Liver (tissue), 3 donors: Measurements from ENCODE around the gene SGSH.

Source experiments
- EGR1 ChIP-seq, 2 donors: IDR thresholded peaks; 2 replicates each; pipeline ENCODE4 v1.6.1; 2016 to 2018; ENCODE audit warnings: antibody characterized with exemption in 2 of 2, low read depth in 2 of 2
- HNF4G ChIP-seq: IDR thresholded peaks from 2 replicates; pipeline ENCODE4 v1.6.1; 2016; ENCODE audit warnings: antibody characterized with exemption
- JUND ChIP-seq, 2 donors: IDR thresholded peaks; 2 replicates each; pipeline ENCODE4 v1.6.1; 2016; ENCODE audit warnings: antibody characterized with exemption in 2 of 2
- RAD21 ChIP-seq, 2 donors: IDR thresholded peaks; 2 replicates each; pipeline ENCODE4 v1.6.1; 2016; ENCODE audit warnings: antibody characterized with exemption in 2 of 2, mild to moderate bottlenecking in 2 of 2
- SP1 ChIP-seq: IDR thresholded peaks from 2 replicates; pipeline ENCODE4 v1.6.1; 2018; ENCODE audit warnings: antibody characterized with exemption, mild to moderate bottlenecking
- TAF1 ChIP-seq: conservative IDR thresholded peaks from 2 replicates; pipeline ENCODE4 v1.6.1; 2016; ENCODE audit warnings: antibody characterized with exemption, mild to moderate bottlenecking
- TF ChIP-seq, protein P1 (sequence below): fragments of 150-350 bp; IDR thresholded peaks from 2 replicates; pipeline ENCODE4 v1.5.1; 2017; ENCODE audit warnings: improper control_type of control experiment, low read depth, low read length; ENCODE audit not compliant: missing input control
- TF ChIP-seq, protein P2 (sequence below): IDR thresholded peaks from 2 replicates; pipeline ENCODE4 v1.6.1; 2016; ENCODE audit warnings: antibody characterized with exemption
- TF ChIP-seq, protein P3 (sequence below): IDR thresholded peaks from 2 replicates; pipeline ENCODE4 v1.6.1; 2016; ENCODE audit warnings: antibody characterized with exemption
- TF ChIP-seq, protein P4 (sequence below): IDR thresholded peaks from 2 replicates; pipeline ENCODE4 v1.6.1; 2016; ENCODE audit warnings: antibody characterized with exemption, mild to moderate bottlenecking
- donor health status: healthy.
- donor health status: healthy.

DNA sequence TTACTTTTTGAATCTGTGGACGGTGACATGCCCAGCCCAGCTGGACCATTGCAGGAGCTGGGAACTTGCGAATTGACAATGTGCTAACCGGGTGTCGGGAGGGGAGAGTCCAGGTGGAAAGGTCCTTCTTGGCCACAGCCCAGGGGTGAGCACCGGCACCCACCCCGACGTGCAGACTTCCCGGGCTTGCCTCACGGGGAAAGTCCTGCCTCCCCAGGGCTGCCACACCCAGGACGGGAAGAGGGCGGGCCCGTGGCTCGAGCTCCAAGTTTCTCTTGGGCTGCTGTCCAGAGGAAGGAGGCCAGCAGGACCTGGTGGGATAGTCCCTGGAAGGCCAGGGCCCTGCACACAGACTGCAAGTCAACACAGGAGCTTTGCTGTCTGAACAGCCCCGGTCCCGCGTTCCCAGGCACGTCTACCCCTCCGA lies 32.6 kb downstream of the SGSH start:
- TF ChIP-seq, protein P1, sequence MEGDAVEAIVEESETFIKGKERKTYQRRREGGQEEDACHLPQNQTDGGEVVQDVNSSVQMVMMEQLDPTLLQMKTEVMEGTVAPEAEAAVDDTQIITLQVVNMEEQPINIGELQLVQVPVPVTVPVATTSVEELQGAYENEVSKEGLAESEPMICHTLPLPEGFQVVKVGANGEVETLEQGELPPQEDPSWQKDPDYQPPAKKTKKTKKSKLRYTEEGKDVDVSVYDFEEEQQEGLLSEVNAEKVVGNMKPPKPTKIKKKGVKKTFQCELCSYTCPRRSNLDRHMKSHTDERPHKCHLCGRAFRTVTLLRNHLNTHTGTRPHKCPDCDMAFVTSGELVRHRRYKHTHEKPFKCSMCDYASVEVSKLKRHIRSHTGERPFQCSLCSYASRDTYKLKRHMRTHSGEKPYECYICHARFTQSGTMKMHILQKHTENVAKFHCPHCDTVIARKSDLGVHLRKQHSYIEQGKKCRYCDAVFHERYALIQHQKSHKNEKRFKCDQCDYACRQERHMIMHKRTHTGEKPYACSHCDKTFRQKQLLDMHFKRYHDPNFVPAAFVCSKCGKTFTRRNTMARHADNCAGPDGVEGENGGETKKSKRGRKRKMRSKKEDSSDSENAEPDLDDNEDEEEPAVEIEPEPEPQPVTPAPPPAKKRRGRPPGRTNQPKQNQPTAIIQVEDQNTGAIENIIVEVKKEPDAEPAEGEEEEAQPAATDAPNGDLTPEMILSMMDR: no peak
- TF ChIP-seq, protein P2, sequence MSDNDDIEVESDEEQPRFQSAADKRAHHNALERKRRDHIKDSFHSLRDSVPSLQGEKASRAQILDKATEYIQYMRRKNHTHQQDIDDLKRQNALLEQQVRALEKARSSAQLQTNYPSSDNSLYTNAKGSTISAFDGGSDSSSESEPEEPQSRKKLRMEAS: no peak
- no peak for TF ChIP-seq SP1
- TF ChIP-seq, protein P3, sequence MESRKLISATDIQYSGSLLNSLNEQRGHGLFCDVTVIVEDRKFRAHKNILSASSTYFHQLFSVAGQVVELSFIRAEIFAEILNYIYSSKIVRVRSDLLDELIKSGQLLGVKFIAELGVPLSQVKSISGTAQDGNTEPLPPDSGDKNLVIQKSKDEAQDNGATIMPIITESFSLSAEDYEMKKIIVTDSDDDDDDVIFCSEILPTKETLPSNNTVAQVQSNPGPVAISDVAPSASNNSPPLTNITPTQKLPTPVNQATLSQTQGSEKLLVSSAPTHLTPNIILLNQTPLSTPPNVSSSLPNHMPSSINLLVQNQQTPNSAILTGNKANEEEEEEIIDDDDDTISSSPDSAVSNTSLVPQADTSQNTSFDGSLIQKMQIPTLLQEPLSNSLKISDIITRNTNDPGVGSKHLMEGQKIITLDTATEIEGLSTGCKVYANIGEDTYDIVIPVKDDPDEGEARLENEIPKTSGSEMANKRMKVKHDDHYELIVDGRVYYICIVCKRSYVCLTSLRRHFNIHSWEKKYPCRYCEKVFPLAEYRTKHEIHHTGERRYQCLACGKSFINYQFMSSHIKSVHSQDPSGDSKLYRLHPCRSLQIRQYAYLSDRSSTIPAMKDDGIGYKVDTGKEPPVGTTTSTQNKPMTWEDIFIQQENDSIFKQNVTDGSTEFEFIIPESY: no peak
- TF ChIP-seq TAF1: no peak
- no peak for TF ChIP-seq JUND (IDR thresholded peaks at IDR 0.05)
- TF ChIP-seq HNF4G: no peak
- TF ChIP-seq EGR1 (IDR thresholded peaks at IDR 0.05; ENCODE audit: low read depth in 2 of 2): no peak
- no peak for TF ChIP-seq RAD21 (IDR thresholded peaks at IDR 0.05)
- TF ChIP-seq, protein P4, sequence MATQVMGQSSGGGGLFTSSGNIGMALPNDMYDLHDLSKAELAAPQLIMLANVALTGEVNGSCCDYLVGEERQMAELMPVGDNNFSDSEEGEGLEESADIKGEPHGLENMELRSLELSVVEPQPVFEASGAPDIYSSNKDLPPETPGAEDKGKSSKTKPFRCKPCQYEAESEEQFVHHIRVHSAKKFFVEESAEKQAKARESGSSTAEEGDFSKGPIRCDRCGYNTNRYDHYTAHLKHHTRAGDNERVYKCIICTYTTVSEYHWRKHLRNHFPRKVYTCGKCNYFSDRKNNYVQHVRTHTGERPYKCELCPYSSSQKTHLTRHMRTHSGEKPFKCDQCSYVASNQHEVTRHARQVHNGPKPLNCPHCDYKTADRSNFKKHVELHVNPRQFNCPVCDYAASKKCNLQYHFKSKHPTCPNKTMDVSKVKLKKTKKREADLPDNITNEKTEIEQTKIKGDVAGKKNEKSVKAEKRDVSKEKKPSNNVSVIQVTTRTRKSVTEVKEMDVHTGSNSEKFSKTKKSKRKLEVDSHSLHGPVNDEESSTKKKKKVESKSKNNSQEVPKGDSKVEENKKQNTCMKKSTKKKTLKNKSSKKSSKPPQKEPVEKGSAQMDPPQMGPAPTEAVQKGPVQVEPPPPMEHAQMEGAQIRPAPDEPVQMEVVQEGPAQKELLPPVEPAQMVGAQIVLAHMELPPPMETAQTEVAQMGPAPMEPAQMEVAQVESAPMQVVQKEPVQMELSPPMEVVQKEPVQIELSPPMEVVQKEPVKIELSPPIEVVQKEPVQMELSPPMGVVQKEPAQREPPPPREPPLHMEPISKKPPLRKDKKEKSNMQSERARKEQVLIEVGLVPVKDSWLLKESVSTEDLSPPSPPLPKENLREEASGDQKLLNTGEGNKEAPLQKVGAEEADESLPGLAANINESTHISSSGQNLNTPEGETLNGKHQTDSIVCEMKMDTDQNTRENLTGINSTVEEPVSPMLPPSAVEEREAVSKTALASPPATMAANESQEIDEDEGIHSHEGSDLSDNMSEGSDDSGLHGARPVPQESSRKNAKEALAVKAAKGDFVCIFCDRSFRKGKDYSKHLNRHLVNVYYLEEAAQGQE: no peak
